Stomach (tissue), 9 donors: ENCODE results near the gene C3orf38. TPM values are rescaled to one million over a fixed set of nuclear protein-coding genes. Genes with fewer than 3 reads are reported as not detected.

Experiments used
- DNase-seq, 2 donors: peaks; one replicate each; pipeline versions ENCODE4 v3.0.0 to v3.0.0-alpha.2; 2013 to 2019
- H3K27ac ChIP-seq, 5 donors: fragments of 200-600 bp in 4 of 5; sonication (generic) in 4 of 5; one replicate each; pipeline ENCODE4 v1.5.1; 2013 to 2019; ENCODE audit warnings: mild to moderate bottlenecking in 1 of 5, moderate library complexity in 1 of 5
- H3K27me3 ChIP-seq, 3 donors: fragments of 200-600 bp; sonication (generic); one replicate each; pipeline ENCODE4 v1.5.1; 2017 to 2019; ENCODE audit warnings: mixed run types in 1 of 3
- H3K36me3 ChIP-seq, 4 donors: fragments of 200-600 bp; sonication (generic); 1 replicate in 3 of 4; 2 replicates in 1 of 4; pipeline ENCODE4 v1.5.1; 2016 to 2019
- H3K4me1 ChIP-seq, 4 donors: fragments of 200-600 bp; sonication (generic); one replicate each; pipeline ENCODE4 v1.5.1; 2016 to 2019
- H3K4me3 ChIP-seq, 4 donors: fragments of 200-600 bp; sonication (generic) in 3 of 4; one replicate each; pipeline ENCODE4 v1.5.1; 2016 to 2019; ENCODE audit warnings: mild to moderate bottlenecking in 1 of 4
- H3K9me3 ChIP-seq, 4 donors: fragments of 200-600 bp; sonication (generic); one replicate each; pipeline ENCODE4 v1.5.1; 2016 to 2019
- EP300 ChIP-seq: sonication (generic); formaldehyde crosslinking; IDR thresholded peaks from one replicate; pipeline ENCODE4 v1.6.1; 2017; ENCODE audit warnings: antibody characterized with exemption
- POLR2A ChIP-seq, 4 donors: fragments of 450-650 bp; IDR thresholded peaks; one replicate each; pipeline ENCODE4 v1.6.1; 2016; ENCODE audit warnings: antibody characterized with exemption in 4 of 4, control low read depth in 2 of 4, mild to moderate bottlenecking in 1 of 4, moderate library complexity in 1 of 4
- POLR2AphosphoS5 ChIP-seq, 3 donors: sonication (generic); formaldehyde crosslinking; IDR thresholded peaks; one replicate each; pipeline ENCODE4 v1.6.1; 2016; ENCODE audit warnings: antibody characterized with exemption in 3 of 3
- WGBS, 5 donors: extraction: QIAGEN DNeasy Blood & Tissue Kit in 3 of 5; methylation state at CpG; one replicate each; pipeline versions ENCODE4 v1.1.5 to v1.1.7; 2013 to 2018; 5-methylcytosine and 5-hydroxymethylcytosine counted together
- intact Hi-C: fragments of 100-400 bp; cut with DNase I; formaldehyde crosslinking; loops from one replicate; pipeline ENCODE4 v1.15.1; 2023; ENCODE audit warnings: low total_unique reads
- polyA plus RNA-seq, 3 donors: library from polyadenylated mRNA; stranded (reverse); fragments of 200-250 nt; gene quantifications; one replicate each; pipeline ENCODE4 v1.2.3, GENCODE V29; 2013
- total RNA-seq, 5 donors: library from RNA; depleted of rRNA; stranded (reverse); fragments of >200 nt; gene quantifications; one replicate each; pipeline versions ENCODE4 v1.1.0 to v1.2.3, GENCODE V29; 2014 to 2016
- TF ChIP-seq, protein P1 (sequence below), 7 experiments: fragments of 450-650 bp in 4 of 7; fragments of 200-600 bp in 3 of 7; sonication (generic) in 3 of 7; IDR thresholded peaks; one replicate each; pipeline ENCODE4 v1.5.1; 2016 to 2019; ENCODE audit warnings: antibody characterized with exemption in 7 of 7, control low read depth in 2 of 7, mild to moderate bottlenecking in 1 of 7
- donor health status: healthy with polysubstance abuse.
- donor health status: Bipolar disorder and iron deficiency.
- donor health status: healthy.

The C3orf38 gene
- total and polyA plus RNA-seq, 8 donors: 2.0 to 45.0 (median 13.1) TPM

DNA sequence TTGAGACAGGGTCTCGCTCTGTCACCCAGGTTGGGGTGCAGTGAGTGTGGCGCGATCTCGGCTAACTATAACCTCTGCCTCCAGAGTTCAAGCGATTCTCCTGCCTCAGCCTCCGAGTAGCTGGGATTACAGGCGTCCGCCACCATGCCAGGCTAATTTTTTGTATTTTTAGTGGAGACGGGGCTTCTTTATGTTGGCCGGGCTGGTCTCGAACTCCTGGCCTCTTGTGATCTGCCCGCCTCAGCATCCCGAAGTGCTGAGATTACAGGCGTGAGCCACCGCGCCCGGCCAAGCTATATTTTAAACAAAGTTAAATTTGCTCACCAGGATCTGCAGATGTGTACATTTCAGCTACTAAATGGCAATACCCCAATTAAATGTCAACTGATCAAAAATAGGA lies 1.1 kb upstream of the C3orf38 start:
- H3K27ac ChIP-seq: no peak overlapping the region
- no peak for DNase-seq
- intact Hi-C loops: no loop called here

DNA sequence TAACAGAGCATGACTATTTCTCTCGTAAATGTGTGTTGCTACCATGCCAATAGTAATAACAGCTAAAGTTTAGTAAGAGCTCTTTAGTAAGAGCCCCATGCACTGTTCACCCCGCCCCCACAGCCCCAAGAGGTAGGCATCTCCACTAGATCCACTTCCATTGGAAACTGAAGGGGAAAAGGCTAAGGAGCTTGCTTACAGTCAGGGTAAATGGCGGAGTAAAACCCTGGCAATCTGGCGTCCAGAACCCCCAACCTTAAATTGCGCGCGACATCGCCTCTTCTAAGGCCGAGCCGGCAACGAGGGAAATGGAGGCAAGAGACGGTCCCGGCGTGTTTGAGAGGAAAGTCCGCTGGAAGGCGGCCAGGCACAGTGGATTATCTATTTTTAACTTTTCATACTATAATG lies 654 bp upstream of the C3orf38 start:
- DNase-seq: no peak
- peaks cover 6 to 45% (median 24%) of the 10 kb centered on the region in 4 donors for H3K4me1 ChIP-seq
- H3K27ac ChIP-seq: peak overlapping the region; percentile 89 to 95 (median 93)
- no peak for TF ChIP-seq POLR2A (IDR thresholded peaks at IDR 0.05)
- TF ChIP-seq EP300: no peak
- TF ChIP-seq, protein P1, sequence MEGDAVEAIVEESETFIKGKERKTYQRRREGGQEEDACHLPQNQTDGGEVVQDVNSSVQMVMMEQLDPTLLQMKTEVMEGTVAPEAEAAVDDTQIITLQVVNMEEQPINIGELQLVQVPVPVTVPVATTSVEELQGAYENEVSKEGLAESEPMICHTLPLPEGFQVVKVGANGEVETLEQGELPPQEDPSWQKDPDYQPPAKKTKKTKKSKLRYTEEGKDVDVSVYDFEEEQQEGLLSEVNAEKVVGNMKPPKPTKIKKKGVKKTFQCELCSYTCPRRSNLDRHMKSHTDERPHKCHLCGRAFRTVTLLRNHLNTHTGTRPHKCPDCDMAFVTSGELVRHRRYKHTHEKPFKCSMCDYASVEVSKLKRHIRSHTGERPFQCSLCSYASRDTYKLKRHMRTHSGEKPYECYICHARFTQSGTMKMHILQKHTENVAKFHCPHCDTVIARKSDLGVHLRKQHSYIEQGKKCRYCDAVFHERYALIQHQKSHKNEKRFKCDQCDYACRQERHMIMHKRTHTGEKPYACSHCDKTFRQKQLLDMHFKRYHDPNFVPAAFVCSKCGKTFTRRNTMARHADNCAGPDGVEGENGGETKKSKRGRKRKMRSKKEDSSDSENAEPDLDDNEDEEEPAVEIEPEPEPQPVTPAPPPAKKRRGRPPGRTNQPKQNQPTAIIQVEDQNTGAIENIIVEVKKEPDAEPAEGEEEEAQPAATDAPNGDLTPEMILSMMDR (IDR thresholded peaks at IDR 0.05): no peak
- TF ChIP-seq POLR2AphosphoS5 (IDR thresholded peaks at IDR 0.05): no peak
- H3K4me3 ChIP-seq: peak overlapping the region; percentile 77 to 87 (median 84)
- peaks cover 0 to 11% (median 10%) of the 10 kb centered on the region in 4 donors for H3K36me3 ChIP-seq
- no peaks in the 10 kb centered on the region for H3K9me3 ChIP-seq
- H3K27me3 ChIP-seq: no peaks in the 10 kb centered on the region
- intact Hi-C loops: no loop called here
- WGBS, 5 donors: 0 to 1% (median 1%) methylated on average over 16 of the region's 16 CpGs

More for the DNA sequence above, 1.1 kb upstream of the C3orf38 start:
- H3K4me1 ChIP-seq: peaks cover 6 to 42% (median 24%) of the 10 kb centered on the region in 4 donors
- WGBS, 5 donors: 50 to 62% (median 57%) methylated on average over 17 of the region's 17 CpGs
- peak overlapping the region; percentile 77 to 87 (median 84) for H3K4me3 ChIP-seq
- TF ChIP-seq POLR2AphosphoS5 (IDR thresholded peaks at IDR 0.05): no peak
- TF ChIP-seq POLR2A (IDR thresholded peaks at IDR 0.05): no peak
- TF ChIP-seq, protein P1 (IDR thresholded peaks at IDR 0.05): no peak
- TF ChIP-seq EP300: no peak
- no peaks in the 10 kb centered on the region for H3K27me3 ChIP-seq
- peaks cover 0 to 6% (median 6%) of the 10 kb centered on the region in 4 donors for H3K36me3 ChIP-seq
- H3K9me3 ChIP-seq: no peaks in the 10 kb centered on the region

DNA sequence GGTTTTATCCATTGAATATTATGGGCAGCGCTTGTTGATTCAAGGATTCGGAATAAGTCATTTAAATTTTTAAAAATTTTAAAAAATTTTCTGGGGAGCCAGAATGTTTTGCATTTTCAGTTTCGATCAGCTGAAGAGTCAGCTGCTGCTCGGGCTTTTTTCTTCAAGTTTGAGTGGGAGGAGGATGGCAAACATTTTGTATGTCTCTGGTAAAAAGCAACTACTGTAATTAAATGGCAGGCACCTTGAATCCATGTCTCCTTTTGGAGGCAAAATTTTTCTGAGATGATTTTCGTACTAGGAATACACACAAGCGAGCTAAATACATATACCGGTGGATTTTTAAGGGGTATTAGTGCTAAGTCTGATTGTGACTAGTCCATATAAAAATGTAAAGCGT lies 612 bp downstream of the C3orf38 start:
- peaks cover 6 to 53% (median 24%) of the 10 kb centered on the region in 4 donors for H3K4me1 ChIP-seq
- intact Hi-C loops: no loop called here
- peak overlapping the region; percentile 89 to 95 (median 93) for H3K27ac ChIP-seq
- WGBS, 5 donors: 1% methylated on average over 8 of the region's 8 CpGs
- H3K27me3 ChIP-seq: no peaks in the 10 kb centered on the region
- no peak for TF ChIP-seq POLR2A (IDR thresholded peaks at IDR 0.05)
- TF ChIP-seq EP300: no peak
- no peak for TF ChIP-seq POLR2AphosphoS5 (IDR thresholded peaks at IDR 0.05)
- TF ChIP-seq, protein P1 (IDR thresholded peaks at IDR 0.05): no peak
- H3K9me3 ChIP-seq: no peaks in the 10 kb centered on the region
- no peak for DNase-seq
- peak overlapping the region; percentile 77 to 87 (median 84) for H3K4me3 ChIP-seq
- H3K36me3 ChIP-seq: peaks cover 7 to 23% (median 23%) of the 10 kb centered on the region in 4 donors

DNA sequence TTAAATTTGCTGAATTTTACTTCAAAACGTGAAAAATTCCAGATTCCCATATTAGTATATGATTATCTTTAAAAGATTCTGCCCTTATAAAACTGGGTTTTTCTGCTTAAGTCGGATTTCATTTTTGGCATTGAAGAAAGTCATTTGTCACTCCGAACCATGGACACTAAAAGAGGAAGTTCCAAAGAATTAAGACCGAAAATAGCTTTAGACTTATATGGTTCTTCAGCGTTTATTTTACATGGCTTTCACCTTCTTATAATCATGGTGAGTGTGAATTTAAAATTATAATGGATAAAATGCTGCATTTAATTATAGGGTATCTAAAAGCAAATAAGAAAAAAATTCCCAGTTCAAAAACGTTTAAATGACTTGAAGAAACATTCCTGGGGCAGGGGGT lies 1.0 kb downstream of the C3orf38 start:
- H3K27me3 ChIP-seq: no peaks in the 10 kb centered on the region

More for the DNA sequence above, 1.0 kb downstream of the C3orf38 start:
- Histone ChIP-seq H3K4me3 (peak overlapping the region; percentile 77 to 87 (median 84)), H3K4me1 (peaks cover 6 to 53% (median 24%) of the 10 kb centered on the region in 4 donors), H3K9me3 (no peaks in the 10 kb centered on the region), H3K36me3 (peaks cover 9 to 28% (median 27%) of the 10 kb centered on the region in 4 donors), H3K27ac (peak overlapping the region in 3 of 5 donors; percentile 93 to 95 (median 94))
- TF ChIP-seq, protein P1 (IDR thresholded peaks at IDR 0.05): no peak
- no peak for TF ChIP-seq POLR2A (IDR thresholded peaks at IDR 0.05)
- no peak for TF ChIP-seq EP300
- TF ChIP-seq POLR2AphosphoS5 (IDR thresholded peaks at IDR 0.05): no peak
- DNase-seq: peak in 1 of 2 donors; percentile 7
- intact Hi-C loops: no loop called here
- 0 to 2% (median 1%) methylated on average over 6 of the region's 6 CpGs for WGBS, 5 donors
